PC-3 (cell line): ENCODE measurements around the gene HUNK.

Source experiments
- EZH2 ChIP-seq: fragments of 300-600 bp; sonication (generic); IDR thresholded peaks from one replicate; pipeline ENCODE4 v1.6.1; 2017; ENCODE audit warnings: antibody characterized with exemption, mild to moderate bottlenecking, low read length; ENCODE audit not compliant: unreplicated experiment
- EZH2phosphoT487 ChIP-seq: fragments of 300-600 bp; sonication (generic); IDR thresholded peaks from 2 replicates; pipeline ENCODE4 v1.6.1; 2018; ENCODE audit warnings: mild to moderate bottlenecking, antibody characterized with exemption, low read length, borderline replicate concordance
- TF ChIP-seq, protein P1 (sequence below): fragments of 300-600 bp; sonication (generic); conservative IDR thresholded peaks from 2 replicates; pipeline ENCODE4 v1.5.1; 2017; ENCODE audit warnings: antibody characterized with exemption, low read depth, mild to moderate bottlenecking, low read length

DNA sequence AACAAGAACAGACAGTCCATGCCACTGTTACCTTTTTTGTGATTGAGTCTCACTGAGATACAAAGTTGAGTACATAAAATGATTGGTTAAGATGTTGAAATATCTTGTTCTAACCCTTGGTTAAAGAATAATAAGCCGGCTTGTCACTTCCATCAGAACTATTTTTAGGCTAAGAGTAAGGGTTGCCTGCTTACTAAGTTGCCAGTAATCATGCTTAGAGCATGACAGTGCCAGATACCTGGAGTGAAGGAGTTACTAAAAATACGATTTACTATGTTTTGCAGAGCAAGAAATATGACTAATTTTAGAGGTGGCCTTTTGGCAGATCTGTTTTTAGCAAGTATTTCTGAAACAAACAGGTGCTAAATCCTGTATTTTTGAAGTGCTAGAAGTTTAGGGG, 6.0 kb downstream of the HUNK start:
- TF ChIP-seq, protein P1, sequence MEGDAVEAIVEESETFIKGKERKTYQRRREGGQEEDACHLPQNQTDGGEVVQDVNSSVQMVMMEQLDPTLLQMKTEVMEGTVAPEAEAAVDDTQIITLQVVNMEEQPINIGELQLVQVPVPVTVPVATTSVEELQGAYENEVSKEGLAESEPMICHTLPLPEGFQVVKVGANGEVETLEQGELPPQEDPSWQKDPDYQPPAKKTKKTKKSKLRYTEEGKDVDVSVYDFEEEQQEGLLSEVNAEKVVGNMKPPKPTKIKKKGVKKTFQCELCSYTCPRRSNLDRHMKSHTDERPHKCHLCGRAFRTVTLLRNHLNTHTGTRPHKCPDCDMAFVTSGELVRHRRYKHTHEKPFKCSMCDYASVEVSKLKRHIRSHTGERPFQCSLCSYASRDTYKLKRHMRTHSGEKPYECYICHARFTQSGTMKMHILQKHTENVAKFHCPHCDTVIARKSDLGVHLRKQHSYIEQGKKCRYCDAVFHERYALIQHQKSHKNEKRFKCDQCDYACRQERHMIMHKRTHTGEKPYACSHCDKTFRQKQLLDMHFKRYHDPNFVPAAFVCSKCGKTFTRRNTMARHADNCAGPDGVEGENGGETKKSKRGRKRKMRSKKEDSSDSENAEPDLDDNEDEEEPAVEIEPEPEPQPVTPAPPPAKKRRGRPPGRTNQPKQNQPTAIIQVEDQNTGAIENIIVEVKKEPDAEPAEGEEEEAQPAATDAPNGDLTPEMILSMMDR: no peak
- TF ChIP-seq EZH2: no peak
- TF ChIP-seq EZH2phosphoT487: no peak
